H7 (cell line): Measurements from ENCODE around the gene ZNF493. TPM values are rescaled to one million over a fixed set of nuclear protein-coding genes. Genes with fewer than 3 reads are reported as not detected.
A peak's percentile ranks its signal among the peaks of the same experiment; 100 is the strongest.

ENCODE experiments used
- DNase-seq: peaks from one replicate; pipeline ENCODE4 v3.0.0; 2012
- H3K27me3 ChIP-seq: 2 replicates; pipeline ENCODE4 v1.6.0; 2011; ENCODE audit warnings: mild to moderate bottlenecking, low read length; ENCODE audit not compliant: control insufficient read depth, insufficient read depth
- H3K36me3 ChIP-seq: replicated peaks from 2 replicates; pipeline ENCODE4 v1.5.1; 2011; ENCODE audit warnings: low read length; ENCODE audit not compliant: control insufficient read depth, insufficient read depth
- H3K4me3 ChIP-seq: 2 replicates; pipeline ENCODE4 v1.5.1; 2011; ENCODE audit warnings: low read depth, mild to moderate bottlenecking, control low read depth, low read length, moderate library complexity; ENCODE audit not compliant: insufficient read depth
- total RNA-seq: library from RNA; depleted of rRNA; stranded (reverse); fragments of >200 nt; shearing (Covaris generic); gene quantifications from 2 replicates; pipeline ENCODE4 v1.2.3, GENCODE V29; 2014

Gene ZNF493
- total RNA-seq, 1 experiment from 2014 or later, result 3.1 TPM

GRCh38 chr19:21434516-21434915, 37.6 kb downstream of the ZNF493 start:
- no peaks in the 10 kb centered on the region for H3K36me3 ChIP-seq
- H3K4me3 ChIP-seq, result no peak overlapping the region
- DNase-seq, result no peak
- H3K27me3 ChIP-seq, result no peaks in the 10 kb centered on the region

GRCh38 chr19:21434967-21435544, 38.1 kb downstream of the ZNF493 start:
- Histone ChIP-seq H3K27me3 (no peaks in the 10 kb centered on the region), H3K4me3 (no peak overlapping the region), H3K36me3 (no peaks in the 10 kb centered on the region)
- no peak for DNase-seq

- H3K4me3 ChIP-seq, result no peak overlapping the region
- no peaks in the 10 kb centered on the region for H3K27me3 ChIP-seq
- H3K36me3 ChIP-seq, result no peaks in the 10 kb centered on the region
- no peak for DNase-seq
Observed at GRCh38 chr19:21439201-21439751, 42.3 kb downstream of the ZNF493 start.

- Histone ChIP-seq H3K27me3 (no peaks in the 10 kb centered on the region), H3K36me3 (no peaks in the 10 kb centered on the region), H3K4me3 (no peak overlapping the region)
- DNase-seq, result no peak
Observed at GRCh38 chr19:21440321-21440720, 43.4 kb downstream of the ZNF493 start.

- DNase-seq, result no peak
- no peaks in the 10 kb centered on the region for H3K27me3 ChIP-seq
- peaks cover 13% of the 10 kb centered on the region for H3K36me3 ChIP-seq
- no peak overlapping the region for H3K4me3 ChIP-seq
Observed at GRCh38 chr19:21451187-21451586, 54.3 kb downstream of the ZNF493 start.

GRCh38 chr19:21454901-21455300, 58.0 kb downstream of the ZNF493 start:
- Histone ChIP-seq H3K4me3 (no peak overlapping the region), H3K27me3 (no peaks in the 10 kb centered on the region), H3K36me3 (peaks cover 9% of the 10 kb centered on the region)
- no peak for DNase-seq

- peaks cover 4% of the 10 kb centered on the region for H3K36me3 ChIP-seq
- no peaks in the 10 kb centered on the region for H3K27me3 ChIP-seq
- H3K4me3 ChIP-seq, result no peak overlapping the region
Observed at GRCh38 chr19:21460686-21461085, 63.8 kb downstream of the ZNF493 start.

GRCh38 chr19:21462540-21462939, 65.6 kb downstream of the ZNF493 start:
- Histone ChIP-seq H3K4me3 (peak overlapping the region; percentile 86), H3K27me3 (no peaks in the 10 kb centered on the region), H3K36me3 (peaks cover 3% of the 10 kb centered on the region)
- no peak for DNase-seq

More at GRCh38 chr19:21460686-21461085, 63.8 kb downstream of the ZNF493 start:
- DNase-seq, result no peak

- peaks cover 3% of the 10 kb centered on the region for H3K36me3 ChIP-seq
- H3K27me3 ChIP-seq, result no peaks in the 10 kb centered on the region
- peak; percentile 96 for DNase-seq
- peak overlapping the region; percentile 86 for H3K4me3 ChIP-seq
Observed at GRCh38 chr19:21463449-21464105, 66.6 kb downstream of the ZNF493 start.

GRCh38 chr19:21466627-21467026, 69.7 kb downstream of the ZNF493 start:
- no peaks in the 10 kb centered on the region for H3K27me3 ChIP-seq
- no peaks in the 10 kb centered on the region for H3K36me3 ChIP-seq
- no peak for DNase-seq
- no peak overlapping the region for H3K4me3 ChIP-seq

GRCh38 chr19:21468791-21469190, 71.9 kb downstream of the ZNF493 start:
- no peaks in the 10 kb centered on the region for H3K36me3 ChIP-seq
- H3K4me3 ChIP-seq, result no peak overlapping the region
- peak; percentile 55 for DNase-seq
- no peaks in the 10 kb centered on the region for H3K27me3 ChIP-seq

GRCh38 chr19:21472507-21472906, 75.6 kb downstream of the ZNF493 start:
- H3K27me3 ChIP-seq, result no peaks in the 10 kb centered on the region
- no peak overlapping the region for H3K4me3 ChIP-seq
- no peak for DNase-seq
- H3K36me3 ChIP-seq, result no peaks in the 10 kb centered on the region

GRCh38 chr19:21474671-21475181, 77.8 kb downstream of the ZNF493 start:
- peak overlapping the region; percentile 70 for H3K4me3 ChIP-seq
- H3K27me3 ChIP-seq, result no peaks in the 10 kb centered on the region
- H3K36me3 ChIP-seq, result no peaks in the 10 kb centered on the region
- peak; percentile 90 for DNase-seq
